Hepatocyte (in vitro differentiated cells): ENCODE results near the gene EEFSEC.

ENCODE experiments used
- CTCF ChIP-seq: fragments of 200-600 bp; sonication (generic); IDR thresholded peaks from 2 replicates; pipeline ENCODE4 v1.5.1; 2016; ENCODE audit warnings: antibody characterized with exemption, mild to moderate bottlenecking; ENCODE audit not compliant: poor library complexity
- EZH2 ChIP-seq: fragments of 200-600 bp; sonication (generic); IDR thresholded peaks from 2 replicates; pipeline ENCODE4 v1.6.1; 2016; ENCODE audit warnings: antibody characterized with exemption, mild to moderate bottlenecking, borderline replicate concordance
- EZH2phosphoT487 ChIP-seq: fragments of 200-600 bp; sonication (generic); IDR thresholded peaks from one replicate; pipeline ENCODE4 v1.6.1; 2018; ENCODE audit warnings: antibody characterized with exemption, mild to moderate bottlenecking, low read depth, moderate library complexity; ENCODE audit not compliant: unreplicated experiment, severe bottlenecking

DNA sequence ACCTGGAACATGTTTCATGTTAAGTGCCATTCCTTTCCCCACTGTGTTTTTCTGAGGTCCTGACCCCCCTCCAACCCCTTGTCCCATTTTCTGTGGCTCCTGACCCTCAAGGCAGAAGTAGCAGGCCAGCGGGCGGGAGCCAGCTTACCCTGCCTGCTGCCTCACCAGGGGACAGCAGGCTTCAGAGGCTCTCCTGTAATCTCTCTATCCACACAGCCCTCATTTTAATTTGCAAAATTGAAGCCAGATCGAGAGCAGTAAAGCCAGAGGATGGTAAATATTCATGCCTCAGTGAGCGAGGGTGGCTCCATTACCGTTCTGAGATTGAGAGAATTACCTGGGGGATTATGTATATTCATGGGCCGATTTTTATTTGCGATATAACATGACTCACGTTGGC, 165.8 kb downstream of the EEFSEC start:
- TF ChIP-seq CTCF: no peak
- TF ChIP-seq EZH2phosphoT487: no peak
- no peak for TF ChIP-seq EZH2
